Umbilical cord (tissue), 2 donors: ENCODE results near the gene AHI1. TPM values are rescaled to one million over a fixed set of nuclear protein-coding genes. Genes with fewer than 3 reads are reported as not detected.
"Not testable (repeated sequence)": the region's sequence is repeated elsewhere in the genome, so short reads cannot be mapped to it uniquely, and the experiment has no call there.

Experiments
- DNase-seq: peaks from one replicate; pipeline ENCODE4 v3.0.0-alpha.2; 2015; ENCODE audit warnings: low spot score
- total RNA-seq: library from RNA; depleted of rRNA; stranded (reverse); fragments of >200 nt; gene quantifications from one replicate; pipeline ENCODE4 v1.2.3, GENCODE V29; 2014; ENCODE audit warnings: low replicate concordance; ENCODE audit not compliant: insufficient read depth

Gene AHI1
- total RNA-seq, 1 donor from 2014 or later, result 57.1 TPM

DNA sequence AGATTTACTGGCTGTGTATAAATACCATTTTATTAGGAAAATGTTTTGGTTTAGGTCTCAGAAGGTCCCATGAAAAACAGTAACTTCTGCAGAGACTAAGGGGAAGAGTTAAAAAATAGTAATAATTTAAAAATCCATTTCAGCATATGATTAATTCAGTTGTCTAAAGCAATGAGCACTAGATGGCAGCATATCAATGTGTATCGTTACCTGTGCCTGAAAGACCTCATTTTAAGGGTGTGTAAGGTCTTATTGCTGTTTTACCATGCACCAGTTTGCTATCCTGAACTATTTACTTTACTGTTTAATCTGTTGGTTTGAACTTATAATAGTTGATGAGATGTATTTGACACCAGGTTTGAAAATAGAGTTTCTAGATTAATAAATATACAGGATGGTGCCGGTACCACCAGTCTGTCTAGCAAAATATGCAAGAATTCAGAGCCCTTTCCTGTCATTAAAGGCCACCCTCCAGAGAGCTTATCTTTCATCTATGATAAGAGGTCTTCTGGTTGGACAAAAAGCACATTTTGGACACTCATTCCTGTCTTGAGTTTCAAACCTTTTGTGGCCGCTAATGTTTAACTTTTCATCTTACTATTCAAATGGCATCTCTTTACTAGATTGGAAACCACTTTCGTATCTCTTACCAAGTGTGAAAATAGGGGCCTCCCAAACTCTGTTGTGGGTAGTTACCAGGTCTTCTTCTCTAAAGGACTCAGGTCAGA lies 8.9 kb upstream of the AHI1 start:
- DNase-seq, result peak; percentile 48

DNA sequence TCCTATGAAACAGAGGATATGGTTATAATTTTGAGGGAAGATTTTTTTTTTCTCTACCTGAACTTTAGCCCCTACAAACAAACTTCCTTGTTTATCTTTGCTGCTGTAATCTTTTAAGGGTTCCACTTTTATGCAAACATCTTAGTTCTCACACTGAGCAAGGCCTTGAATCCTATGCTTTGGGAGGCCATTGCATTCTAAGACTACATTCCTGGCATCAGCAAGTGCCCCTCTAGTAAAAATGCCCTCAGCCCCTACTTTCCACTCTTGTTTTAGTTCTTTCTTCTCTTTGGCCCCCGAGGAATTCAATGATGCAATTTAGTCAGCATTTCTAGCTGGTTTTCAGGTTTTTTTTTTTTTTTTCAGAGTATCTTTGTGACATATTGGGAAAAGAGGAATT lies 8.1 kb upstream of the AHI1 start:
- DNase-seq, result no peak

DNA sequence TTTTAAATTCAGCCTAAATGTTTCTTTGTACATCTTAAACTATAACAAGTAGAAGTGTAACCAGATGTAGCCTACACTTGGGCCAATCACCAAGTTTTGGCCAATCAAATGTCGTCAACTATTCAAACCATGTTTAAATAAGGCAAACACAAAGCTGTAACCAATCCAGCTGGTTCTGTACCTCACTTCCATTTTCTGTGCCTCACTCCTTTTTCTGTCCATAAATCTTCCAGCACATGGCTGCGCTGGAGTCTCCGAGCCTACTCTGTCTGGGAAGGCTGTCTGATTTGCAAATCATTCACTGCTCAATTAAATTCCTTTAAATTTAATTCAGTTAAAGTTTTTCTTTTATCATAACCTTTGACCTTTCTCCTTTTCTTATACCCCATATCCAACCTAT lies 7.7 kb upstream of the AHI1 start:
- no peak for DNase-seq

DNA sequence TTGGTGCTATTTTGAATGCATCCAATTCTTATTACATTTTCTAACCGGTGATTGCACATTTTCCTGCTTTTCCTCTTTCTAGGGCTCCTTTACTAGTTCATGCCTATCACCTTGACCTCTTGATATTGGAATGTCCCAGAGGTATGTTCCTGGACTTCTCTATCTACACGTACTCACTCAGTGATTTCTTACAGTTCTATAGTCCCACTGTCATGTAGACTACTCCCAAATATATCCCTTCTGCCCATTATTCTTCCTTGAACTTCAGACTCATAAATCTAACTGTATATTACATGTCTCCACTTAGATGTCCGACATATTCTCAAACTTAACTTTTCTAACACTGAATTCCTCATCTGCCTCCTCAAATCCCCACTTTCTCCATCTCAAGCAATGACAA lies 7.2 kb upstream of the AHI1 start:
- DNase-seq, result no peak

DNA sequence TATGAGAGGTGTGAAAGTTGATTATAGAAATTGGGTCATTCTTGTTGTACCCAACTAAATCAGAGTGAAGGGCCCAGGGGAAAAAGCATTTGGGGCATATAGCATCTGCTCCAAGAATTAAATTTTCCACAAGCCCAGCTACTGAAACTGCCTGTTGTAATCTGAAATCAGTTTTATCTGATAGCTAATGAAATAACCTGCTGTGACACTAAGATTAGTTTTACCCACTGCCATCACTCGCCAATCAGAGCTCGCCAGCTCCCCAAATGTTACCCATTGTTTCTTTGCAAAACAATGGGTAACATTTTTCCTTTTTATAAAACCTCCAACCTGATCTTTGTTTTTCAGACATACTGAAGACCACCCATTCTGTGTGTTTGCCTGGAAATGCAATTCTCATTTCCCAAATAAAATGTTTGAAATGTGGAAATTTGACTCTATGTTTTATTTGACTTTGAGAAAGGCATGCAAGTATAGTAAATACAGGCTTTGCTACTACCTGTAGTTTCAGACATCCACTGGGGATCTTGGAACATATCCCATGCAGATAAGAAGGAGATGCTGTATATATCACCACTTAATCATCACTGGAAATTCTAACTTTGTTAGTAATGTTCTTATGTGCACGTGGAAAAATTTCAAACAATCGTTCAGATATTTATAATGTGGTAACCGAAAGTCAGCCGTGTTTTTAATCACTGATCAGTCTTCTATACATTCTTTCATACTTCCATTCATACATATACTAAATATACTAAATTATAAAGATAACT lies 6.3 kb upstream of the AHI1 start:
- DNase-seq, result no peak

DNA sequence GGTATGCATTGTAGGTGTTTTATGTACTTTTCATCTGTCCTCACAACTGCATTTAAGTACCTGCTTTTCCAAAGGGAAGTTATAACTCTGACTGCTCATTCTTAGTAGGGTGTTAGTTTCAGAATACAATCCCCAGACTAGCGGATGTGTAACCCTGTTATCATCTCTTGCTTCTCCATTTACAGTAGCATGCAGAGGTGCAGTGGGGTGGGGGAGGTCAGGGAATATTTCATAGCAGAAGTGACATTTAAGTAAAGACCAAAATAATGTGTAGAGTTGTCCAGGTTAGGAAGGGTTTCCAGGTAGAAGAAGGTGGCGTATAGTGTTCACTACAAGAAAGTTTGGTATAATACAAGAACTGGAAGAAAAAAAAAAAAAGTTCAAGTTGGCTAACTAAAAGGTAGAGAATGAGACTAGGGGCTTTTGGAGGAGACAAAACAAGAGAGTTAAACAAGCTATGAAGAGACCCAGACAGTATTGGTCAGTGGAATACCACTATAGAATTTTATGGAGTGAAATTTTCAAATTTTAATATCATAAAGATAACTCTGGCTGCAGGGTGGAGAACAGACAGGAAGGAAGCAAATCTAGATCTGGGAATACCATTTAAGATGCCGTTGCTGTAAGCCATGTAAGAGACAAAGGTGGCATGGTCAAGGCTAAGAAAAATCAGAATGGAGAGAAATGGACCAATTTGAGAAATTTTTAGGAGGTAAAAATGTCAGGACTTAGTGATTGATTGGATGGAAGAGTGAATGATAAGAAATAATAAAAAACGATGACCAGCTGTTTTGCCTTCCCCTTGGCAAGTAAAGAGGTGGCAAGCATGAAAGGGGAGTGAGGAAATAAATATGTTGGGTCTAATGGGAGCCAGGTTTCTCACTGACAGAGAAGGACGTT lies 2.2 kb upstream of the AHI1 start:
- no peak for DNase-seq

DNA sequence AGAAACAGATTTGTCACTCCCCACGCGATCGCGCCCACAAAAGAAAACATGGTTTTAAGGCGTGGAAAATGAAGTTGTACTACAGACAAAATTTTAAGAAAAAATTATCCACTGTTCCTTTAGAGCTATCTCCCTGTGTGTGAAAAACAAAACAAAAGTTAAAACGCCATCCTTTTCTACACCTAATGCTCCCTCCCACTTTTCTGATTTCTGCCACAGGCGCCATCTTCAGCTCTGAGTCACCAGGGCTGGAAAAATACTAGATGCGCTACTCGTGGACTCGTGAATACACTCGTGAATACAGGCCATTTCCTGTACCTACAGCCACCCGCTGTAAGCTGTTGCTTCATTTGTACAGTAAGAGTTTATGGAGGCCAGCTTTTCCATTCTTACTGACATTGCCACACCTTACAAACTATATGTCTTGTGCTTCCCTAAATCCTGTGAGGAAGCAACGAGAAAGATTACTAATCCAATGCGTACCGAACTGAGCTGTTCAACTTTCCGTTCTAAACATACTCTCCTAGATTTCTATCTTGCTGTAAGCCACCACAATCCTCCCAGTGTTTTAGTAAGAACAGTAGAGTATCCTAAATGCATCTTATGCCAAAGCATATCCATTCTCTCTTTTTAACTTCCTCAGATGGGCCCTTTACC lies 773 bp upstream of the AHI1 start:
- DNase-seq, result peak; percentile 93

DNA sequence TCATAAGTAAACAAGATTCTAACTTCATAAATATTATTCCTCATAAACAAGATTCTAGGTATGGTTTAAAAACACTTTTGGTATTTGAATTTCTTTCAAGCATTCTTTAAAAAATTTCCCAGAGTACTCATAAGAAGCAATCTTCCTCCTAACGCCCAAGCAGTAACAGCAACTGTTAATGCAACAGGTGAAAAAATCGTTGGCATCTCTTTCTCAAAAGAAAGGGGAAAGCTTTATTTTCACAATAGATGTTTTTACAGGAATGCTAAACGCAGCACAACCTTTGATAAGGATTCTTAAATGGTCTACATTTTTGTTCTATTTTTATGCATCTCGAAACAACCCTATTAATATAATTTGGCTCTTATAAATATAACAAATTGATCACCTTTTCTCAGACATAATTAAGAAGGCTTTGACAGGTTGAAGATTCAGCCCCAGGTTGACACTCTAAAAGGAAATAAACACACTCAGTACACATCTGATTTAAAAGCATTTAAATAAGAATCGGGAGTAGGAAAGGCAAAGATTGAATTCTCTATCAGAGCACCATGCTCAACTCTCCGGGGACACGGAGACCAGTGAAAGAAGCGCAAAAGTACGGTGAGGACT lies 634 bp downstream of the AHI1 start:
- DNase-seq, result peak; percentile 3

DNA sequence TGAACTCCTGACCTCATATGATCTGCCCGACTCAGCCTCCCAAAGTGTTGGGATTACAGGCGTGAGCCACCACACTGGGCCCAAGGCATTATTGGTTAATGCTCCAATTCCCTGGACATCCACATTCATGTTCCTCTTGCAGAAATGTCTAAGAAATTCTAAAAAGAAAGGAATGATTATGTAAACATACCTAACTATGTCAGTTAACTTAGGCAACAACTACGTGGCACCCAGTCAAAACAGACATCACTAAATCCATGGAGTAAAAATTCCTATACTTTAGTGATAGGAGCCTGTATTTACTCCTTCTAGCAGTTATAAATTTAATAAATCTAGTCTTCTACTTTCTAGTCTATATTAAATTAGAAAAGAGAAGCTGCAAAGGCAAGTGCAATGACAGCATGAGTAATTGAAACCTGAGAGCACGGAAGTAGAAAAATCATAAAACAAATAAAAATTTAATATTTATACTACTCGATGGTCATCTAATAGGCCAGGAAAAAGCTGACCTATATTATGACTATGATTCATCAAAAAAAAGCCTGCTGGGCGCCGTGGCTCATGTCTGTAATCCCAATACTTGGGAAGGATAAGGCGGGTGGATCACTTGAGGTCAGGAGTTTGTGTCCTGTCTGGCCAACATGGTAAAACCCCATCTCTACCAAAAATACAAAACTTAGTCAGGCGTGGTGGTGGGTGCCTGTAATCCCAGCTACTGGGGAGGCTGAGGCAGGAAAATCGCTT lies 4.2 kb downstream of the AHI1 start:
- no peak for DNase-seq

DNA sequence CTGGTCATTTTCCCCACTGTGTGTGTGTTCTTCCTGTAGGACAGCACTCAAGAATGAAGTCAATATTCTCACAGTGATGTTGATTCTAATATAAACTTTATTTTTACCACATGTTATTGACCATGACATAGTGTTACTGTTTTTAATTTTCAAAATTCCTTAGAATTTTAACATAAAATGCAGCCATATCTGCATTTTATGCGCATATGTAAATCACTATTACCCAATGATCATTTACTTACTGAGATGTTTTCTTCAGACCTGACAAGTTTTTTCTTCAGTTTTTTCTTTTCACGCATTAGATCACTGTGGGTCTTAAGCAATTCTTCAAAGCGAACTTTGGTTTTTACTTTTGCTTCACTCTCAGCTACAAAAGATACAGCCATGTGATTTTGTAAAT lies 7.2 kb downstream of the AHI1 start:
- no peak for DNase-seq

DNA sequence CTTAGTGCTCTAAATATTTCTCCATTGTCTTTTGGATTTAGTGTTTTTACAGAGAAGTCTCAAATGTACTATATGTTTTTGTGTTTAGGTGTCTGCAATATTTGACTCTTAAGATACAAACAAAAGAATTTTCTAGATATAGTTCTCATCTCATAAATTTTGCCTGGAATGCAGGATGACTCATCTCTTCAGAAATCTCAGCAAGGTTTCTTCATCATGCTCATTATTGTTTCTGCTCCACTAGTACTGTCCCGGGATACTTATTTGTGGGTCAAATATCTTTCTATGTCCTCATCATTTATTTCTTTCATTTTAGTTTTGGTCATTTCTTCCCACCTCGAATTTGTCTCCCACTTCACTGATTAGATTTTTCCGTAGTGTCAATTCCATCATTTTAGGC lies 9.5 kb downstream of the AHI1 start:
- DNase-seq, result no peak

DNA sequence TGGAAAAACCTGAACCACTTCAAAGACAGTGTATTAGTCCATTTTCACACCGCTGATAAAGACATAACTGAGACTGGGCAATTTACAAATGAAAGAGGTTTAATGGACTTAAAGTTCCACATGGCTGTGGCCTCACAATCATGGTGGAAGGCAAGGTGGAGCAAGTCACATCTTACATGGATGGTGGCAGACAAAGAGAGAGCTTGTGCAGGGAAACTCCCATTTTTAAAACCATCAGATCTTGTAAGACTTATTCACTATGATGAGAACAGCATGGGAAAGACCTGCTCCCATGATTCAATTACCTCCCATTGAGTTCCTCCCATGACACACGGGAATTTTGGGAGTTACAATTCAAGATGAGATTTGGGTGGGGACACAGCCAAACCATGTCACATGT lies 13.6 kb downstream of the AHI1 start:
- not testable (repeated sequence) for DNase-seq

DNA sequence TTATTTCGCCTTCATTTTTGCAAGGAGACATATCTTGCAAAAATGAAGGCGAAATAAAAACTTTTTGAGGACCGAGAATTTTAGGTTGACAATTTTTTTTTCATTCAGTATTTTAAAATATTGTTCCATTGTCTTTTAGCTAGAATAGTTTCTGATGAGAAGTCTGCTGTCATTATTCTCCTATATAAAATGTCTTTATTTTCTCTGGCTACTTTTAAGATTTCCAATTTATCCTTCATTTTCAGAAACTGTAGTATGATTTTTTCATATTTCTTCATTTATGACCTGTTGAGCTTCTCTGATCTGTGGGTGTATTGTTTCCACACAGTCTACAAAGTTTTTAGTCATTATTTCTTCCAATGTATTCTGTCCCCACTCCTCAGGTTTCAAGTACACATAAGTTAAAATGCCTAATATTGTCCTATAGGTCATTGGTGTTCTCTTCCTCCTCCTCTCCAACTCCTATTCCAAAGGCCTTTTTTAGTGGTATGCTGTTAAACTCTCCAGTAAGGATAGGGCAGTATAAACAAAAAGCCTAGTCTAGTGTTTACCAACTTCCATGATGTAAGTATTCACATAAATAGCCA lies 15.7 kb downstream of the AHI1 start:
- no peak for DNase-seq

DNA sequence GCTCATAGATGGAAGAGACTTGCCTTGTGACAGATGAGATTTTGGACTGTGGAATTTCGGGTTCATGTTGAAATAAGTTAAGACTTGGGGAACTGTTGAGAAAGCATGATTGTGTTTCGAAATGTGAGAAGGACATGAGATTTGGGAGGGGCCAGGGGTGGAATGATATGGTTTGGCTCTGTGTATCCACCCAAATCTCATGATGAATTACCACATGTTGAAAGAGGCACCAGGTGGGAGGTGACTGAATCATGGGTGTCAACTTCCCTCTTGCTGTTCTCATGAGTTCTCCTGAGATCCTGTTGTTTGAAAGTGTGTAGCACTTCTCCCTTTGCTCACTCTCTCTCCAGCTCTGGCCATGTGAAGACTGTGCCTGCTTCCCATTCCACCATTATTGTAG lies 17.9 kb downstream of the AHI1 start:
- DNase-seq, result no peak

DNA sequence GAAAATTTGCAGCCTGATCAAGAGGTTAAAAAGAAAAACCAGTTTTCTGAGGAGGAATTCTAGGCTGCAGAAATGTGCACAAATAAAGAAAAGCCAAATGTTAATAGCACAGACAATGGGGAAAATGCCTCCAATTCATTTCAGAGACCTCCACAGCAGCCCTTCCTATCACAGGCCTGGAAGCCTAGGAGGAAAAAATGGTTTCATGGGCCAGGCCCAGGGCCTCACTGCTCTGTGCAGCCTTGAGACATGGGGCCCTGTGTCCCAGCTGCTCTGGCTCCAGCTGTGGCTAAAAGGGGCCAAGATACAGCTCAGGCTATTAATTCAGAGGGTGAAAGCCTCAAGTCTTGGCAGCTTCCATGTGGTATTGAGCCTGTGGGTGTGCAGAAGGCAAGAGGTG lies 18.9 kb downstream of the AHI1 start:
- no peak for DNase-seq

DNA sequence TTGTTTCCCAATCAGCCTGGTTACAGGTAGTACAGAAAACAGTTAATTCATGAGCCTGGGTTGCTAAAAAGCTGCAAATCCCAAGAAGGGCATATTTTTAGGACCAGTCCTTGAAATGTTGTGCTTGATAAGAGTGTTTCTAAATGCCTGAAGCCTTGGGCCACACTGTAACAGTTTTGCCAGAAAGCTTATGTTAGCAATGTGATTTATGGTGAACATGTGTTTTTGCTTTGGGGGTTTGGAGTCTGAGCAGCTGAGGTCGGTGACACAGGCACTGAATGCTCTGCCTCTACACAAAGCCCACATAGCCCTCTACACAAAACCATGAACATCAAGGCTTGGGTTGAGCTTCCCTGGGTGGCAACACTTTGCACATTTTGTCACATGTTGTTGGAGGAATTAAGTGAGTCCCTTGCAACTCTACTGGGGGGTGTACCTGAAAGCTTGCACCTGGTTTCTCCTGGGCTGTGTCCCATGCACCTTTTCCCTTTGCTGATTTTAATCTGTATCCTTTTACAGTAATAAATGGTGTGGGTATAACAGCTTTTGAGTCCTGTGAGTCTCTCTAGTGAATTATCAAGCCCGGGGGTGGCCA lies 22.2 kb downstream of the AHI1 start:
- DNase-seq, result peak; percentile 88

DNA sequence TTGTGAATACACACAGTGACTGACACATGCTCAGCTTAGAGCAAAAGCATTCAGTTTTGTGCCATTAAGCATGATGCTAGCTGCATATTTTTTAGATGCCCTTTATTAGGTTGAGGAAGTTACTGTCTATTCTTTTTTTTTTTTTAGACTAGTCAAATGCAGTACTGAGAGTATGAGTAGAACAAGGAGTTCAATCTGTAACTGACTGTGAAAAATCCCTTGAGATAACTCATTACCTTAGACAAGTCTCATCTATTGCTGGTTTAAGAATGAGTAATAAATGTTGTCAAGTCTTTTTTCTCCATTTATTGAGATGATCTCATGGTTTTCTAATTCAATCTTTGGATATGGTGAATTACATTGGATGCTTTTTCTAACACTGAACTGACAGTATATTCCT lies 23.2 kb downstream of the AHI1 start:
- no peak for DNase-seq

DNA sequence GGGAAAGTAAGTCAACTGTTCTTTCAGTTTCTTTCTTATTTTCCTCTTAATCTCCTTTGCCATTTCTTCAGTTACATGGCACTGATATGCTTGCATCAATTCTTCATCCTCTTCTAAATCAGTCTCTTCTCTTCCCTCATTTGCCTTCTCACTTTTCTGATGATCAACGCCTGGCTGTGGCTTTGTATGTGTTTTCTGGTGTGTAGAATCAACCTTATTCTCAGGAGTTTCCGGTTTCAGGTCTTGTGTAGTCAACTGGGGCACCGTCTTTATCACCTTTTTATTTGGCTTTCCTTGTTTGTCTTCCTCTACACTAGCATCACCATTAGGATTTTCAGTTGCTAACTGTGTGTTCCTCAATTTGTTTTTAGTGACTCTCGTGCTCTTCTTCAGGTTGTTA lies 31.6 kb downstream of the AHI1 start:
- DNase-seq, result no peak

DNA sequence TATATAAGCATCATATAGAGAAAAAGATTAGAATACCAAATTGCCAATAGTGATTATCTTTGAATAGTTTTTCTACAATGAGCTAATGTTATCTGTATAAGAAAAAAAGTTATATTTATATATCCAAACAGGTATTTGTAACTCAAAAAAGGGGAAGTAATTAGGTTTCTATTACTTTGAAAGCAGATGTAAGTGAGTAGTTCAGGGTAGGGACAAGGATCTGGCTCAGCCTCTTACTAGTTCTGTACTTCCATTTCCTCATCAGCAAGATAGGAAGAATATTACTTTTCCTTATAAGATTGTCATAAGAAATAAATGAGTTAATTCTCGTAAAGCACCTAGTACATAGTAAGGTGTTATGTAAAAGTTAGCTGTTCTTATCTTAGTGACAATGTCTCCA lies 32.2 kb downstream of the AHI1 start:
- no peak for DNase-seq

DNA sequence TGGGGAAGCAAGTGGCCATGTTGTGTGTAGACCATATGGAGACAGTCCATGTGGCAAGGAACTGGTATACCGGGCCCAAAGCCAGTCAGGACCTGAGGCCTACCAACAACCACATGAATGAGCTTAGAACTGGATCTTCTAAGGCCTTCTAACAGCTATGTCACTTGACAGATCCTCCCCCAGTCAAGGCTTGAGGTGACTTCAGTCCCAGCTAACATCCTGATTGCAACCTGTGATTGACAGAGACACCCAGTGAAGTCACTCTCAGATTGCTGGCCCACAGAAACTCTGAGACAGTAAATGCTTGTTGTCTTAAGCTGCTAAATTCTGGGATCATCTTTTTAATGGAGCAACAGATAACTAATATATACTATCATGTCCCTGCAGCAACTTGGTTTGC lies 32.9 kb downstream of the AHI1 start:
- no peak for DNase-seq
